A673 (cell line): ENCODE measurements around the gene CRLF3.
"Not testable (repeated sequence)": the region's sequence is repeated elsewhere in the genome, so short reads cannot be mapped to it uniquely, and the experiment has no call there.

Experiments used
- EZH2 ChIP-seq: fragments of 200-600 bp; sonication (generic); IDR thresholded peaks from 2 replicates; pipeline ENCODE4 v1.6.1; 2017; ENCODE audit warnings: borderline replicate concordance, low read depth, mild to moderate bottlenecking, mixed read lengths, antibody characterized with exemption, low read length; ENCODE audit not compliant: poor library complexity, severe bottlenecking
- TF ChIP-seq, protein P1 (sequence below): fragments of 300-800, 200-600 bp; sonication (generic); conservative IDR thresholded peaks from 2 replicates; pipeline ENCODE4 v1.5.1; 2017; ENCODE audit warnings: low read depth, mild to moderate bottlenecking, antibody characterized with exemption, low read length, moderate library complexity, mixed read lengths

DNA sequence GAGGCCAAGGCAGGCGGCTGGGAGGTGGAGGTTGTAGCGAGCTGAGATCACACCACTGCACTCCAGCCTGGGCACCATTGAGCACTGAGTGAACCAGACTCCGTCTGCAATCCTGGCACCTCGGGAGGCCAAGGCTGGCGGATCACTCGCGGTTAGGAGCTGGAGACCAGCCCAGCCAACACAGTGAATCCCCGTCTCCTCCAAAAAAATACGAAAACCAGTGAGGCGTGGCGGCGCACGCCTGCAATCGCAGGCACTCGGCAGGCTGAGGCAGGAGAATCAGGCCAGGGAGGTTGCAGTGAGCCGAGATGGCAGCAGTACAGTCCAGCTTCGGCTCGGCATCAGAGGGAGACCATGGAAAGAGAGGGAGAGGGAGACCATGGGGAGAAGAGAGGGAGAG, 88.1 kb downstream of the CRLF3 start:
- TF ChIP-seq, protein P1, sequence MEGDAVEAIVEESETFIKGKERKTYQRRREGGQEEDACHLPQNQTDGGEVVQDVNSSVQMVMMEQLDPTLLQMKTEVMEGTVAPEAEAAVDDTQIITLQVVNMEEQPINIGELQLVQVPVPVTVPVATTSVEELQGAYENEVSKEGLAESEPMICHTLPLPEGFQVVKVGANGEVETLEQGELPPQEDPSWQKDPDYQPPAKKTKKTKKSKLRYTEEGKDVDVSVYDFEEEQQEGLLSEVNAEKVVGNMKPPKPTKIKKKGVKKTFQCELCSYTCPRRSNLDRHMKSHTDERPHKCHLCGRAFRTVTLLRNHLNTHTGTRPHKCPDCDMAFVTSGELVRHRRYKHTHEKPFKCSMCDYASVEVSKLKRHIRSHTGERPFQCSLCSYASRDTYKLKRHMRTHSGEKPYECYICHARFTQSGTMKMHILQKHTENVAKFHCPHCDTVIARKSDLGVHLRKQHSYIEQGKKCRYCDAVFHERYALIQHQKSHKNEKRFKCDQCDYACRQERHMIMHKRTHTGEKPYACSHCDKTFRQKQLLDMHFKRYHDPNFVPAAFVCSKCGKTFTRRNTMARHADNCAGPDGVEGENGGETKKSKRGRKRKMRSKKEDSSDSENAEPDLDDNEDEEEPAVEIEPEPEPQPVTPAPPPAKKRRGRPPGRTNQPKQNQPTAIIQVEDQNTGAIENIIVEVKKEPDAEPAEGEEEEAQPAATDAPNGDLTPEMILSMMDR: not testable (repeated sequence)
- TF ChIP-seq EZH2: not testable (repeated sequence)
